Esophagus muscularis mucosa (tissue), 4 donors: Measurements from ENCODE around the gene ZRANB1. TPM values are rescaled to one million over a fixed set of nuclear protein-coding genes. Genes with fewer than 3 reads are reported as not detected.

Source experiments
- DNase-seq: peaks from one replicate; pipeline ENCODE4 v3.0.0-alpha.2; 2017; ENCODE audit errors: extremely low spot score
- H3K27ac ChIP-seq, 4 donors: fragments of 200-600 bp; sonication (generic); replicated peaks in 1 of 4; 1 replicate in 3 of 4; 2 replicates in 1 of 4; pipeline ENCODE4 v1.5.1; 2016 to 2019; ENCODE audit warnings: mild to moderate bottlenecking in 1 of 4
- H3K27me3 ChIP-seq, 4 donors: fragments of 200-600 bp; sonication (generic); one replicate each; pipeline versions ENCODE4 v1.5.1 to v1.6.0; 2016 to 2019
- H3K36me3 ChIP-seq, 4 donors: fragments of 200-600 bp; sonication (generic); one replicate each; pipeline ENCODE4 v1.5.1; 2016 to 2019
- H3K4me1 ChIP-seq, 4 donors: fragments of 200-600 bp; sonication (generic); one replicate each; pipeline ENCODE4 v1.5.1; 2016 to 2019
- H3K4me3 ChIP-seq, 4 donors: fragments of 200-600 bp; sonication (generic); 1 replicate in 2 of 4; 2 replicates in 2 of 4; pipeline ENCODE4 v1.5.1; 2016 to 2019; ENCODE audit warnings: mild to moderate bottlenecking in 4 of 4, moderate library complexity in 1 of 4
- H3K9me3 ChIP-seq, 4 donors: fragments of 200-600 bp; sonication (generic); 1 replicate in 3 of 4; 2 replicates in 1 of 4; pipeline ENCODE4 v1.5.1; 2016 to 2019
- EP300 ChIP-seq: sonication (generic); formaldehyde crosslinking; IDR thresholded peaks from one replicate; pipeline ENCODE4 v1.6.1; 2017; ENCODE audit warnings: antibody characterized with exemption
- POLR2A ChIP-seq: fragments of 450-650 bp; IDR thresholded peaks from one replicate; pipeline ENCODE4 v1.6.1; 2017; ENCODE audit warnings: antibody characterized with exemption, moderate library complexity, mild to moderate bottlenecking, low read depth
- POLR2AphosphoS5 ChIP-seq, 2 donors: sonication (generic); formaldehyde crosslinking; IDR thresholded peaks; one replicate each; pipeline ENCODE4 v1.6.1; 2017; ENCODE audit warnings: antibody characterized with exemption in 2 of 2
- WGBS: methylation state at CpG from one replicate; pipeline ENCODE4 v1.1.5; 2018; 5-methylcytosine and 5-hydroxymethylcytosine counted together
- intact Hi-C: fragments of 100-400 bp; cut with DNase I; formaldehyde crosslinking; loops from one replicate; pipeline ENCODE4 v1.15.1; 2023
- total RNA-seq, 4 donors: library from RNA; depleted of rRNA; stranded (reverse); fragments of >200 nt; gene quantifications; one replicate each; pipeline versions ENCODE4 v1.1.0 to v1.2.1, GENCODE V29; 2016
- TF ChIP-seq, protein P1 (sequence below), 3 experiments: fragments of 200-600 bp in 2 of 3; fragments of 450-650 bp in 1 of 3; sonication (generic) in 2 of 3; IDR thresholded peaks; one replicate each; pipeline ENCODE4 v1.5.1; 2017 to 2019; ENCODE audit warnings: antibody characterized with exemption in 3 of 3, mild to moderate bottlenecking in 2 of 3, moderate library complexity in 1 of 3

Gene ZRANB1
- total RNA-seq, 4 donors from 2014 or later = 30.7 to 42.9 (median 34.8) TPM

GRCh38 chr10:125017547-125018298, 75.8 kb downstream of the ZRANB1 start:
- Histone ChIP-seq H3K27ac (peak overlapping the region; percentile 5 to 74 (median 60)), H3K9me3 (no peaks in the 10 kb centered on the region), H3K4me1 (peaks cover 54 to 86% (median 70%) of the 10 kb centered on the region in 4 donors), H3K4me3 (no peak overlapping the region), H3K27me3 (no peaks in the 10 kb centered on the region), H3K36me3 (peaks cover 0 to 23% (median 4%) of the 10 kb centered on the region in 4 donors)
- intact Hi-C loops = no loop called here
- 69% methylated on average over 6 of the region's 12 CpGs for WGBS
- no peak for DNase-seq
- no peak for TF ChIP-seq POLR2A
- no peak for TF ChIP-seq EP300
- TF ChIP-seq POLR2AphosphoS5 (IDR thresholded peaks at IDR 0.05) = no peak
- TF ChIP-seq, protein P1, sequence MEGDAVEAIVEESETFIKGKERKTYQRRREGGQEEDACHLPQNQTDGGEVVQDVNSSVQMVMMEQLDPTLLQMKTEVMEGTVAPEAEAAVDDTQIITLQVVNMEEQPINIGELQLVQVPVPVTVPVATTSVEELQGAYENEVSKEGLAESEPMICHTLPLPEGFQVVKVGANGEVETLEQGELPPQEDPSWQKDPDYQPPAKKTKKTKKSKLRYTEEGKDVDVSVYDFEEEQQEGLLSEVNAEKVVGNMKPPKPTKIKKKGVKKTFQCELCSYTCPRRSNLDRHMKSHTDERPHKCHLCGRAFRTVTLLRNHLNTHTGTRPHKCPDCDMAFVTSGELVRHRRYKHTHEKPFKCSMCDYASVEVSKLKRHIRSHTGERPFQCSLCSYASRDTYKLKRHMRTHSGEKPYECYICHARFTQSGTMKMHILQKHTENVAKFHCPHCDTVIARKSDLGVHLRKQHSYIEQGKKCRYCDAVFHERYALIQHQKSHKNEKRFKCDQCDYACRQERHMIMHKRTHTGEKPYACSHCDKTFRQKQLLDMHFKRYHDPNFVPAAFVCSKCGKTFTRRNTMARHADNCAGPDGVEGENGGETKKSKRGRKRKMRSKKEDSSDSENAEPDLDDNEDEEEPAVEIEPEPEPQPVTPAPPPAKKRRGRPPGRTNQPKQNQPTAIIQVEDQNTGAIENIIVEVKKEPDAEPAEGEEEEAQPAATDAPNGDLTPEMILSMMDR (IDR thresholded peaks at IDR 0.05) = no peak

DNA sequence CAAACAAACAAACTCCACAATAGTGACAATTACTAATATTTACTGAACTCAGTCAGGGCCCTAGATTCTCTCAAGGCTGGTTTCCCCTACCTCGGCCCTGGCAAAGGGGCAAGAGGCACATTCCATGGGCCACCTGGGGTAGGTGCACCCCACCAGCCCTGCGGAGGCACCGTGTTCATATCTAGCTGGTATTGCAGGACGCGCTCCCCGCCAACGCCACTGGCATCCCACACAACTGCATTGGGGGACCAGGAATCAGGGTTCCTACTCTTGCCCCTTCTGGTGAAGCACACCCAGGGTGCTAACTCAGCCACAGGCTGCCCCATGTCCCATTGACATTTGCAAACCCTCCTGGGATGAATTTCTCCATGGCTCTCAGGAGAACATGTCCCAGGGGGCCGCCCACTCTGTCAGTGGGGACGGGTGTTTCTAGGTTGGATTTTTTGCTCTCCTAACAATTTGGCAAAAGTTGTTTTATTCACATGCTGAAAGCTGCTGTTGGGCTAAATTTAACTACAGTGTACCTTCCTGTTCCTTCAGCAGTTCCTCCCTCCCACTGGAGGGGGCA, 76.7 kb downstream of the ZRANB1 start:
- intact Hi-C loops = no loop called here
- 79% methylated on average over 5 of the region's 9 CpGs for WGBS
- no peak for TF ChIP-seq POLR2A
- TF ChIP-seq, protein P1 (IDR thresholded peaks at IDR 0.05) = no peak
- no peak for TF ChIP-seq EP300
- no peak for TF ChIP-seq POLR2AphosphoS5 (IDR thresholded peaks at IDR 0.05)
- no peak for DNase-seq
- Histone ChIP-seq H3K27ac (peak overlapping the region in 1 of 4 donors; percentile 6), H3K27me3 (no peaks in the 10 kb centered on the region), H3K4me3 (no peak overlapping the region), H3K4me1 (peaks cover 60 to 95% (median 71%) of the 10 kb centered on the region in 4 donors), H3K36me3 (peaks cover 0 to 19% (median 4%) of the 10 kb centered on the region in 4 donors), H3K9me3 (no peaks in the 10 kb centered on the region)

DNA sequence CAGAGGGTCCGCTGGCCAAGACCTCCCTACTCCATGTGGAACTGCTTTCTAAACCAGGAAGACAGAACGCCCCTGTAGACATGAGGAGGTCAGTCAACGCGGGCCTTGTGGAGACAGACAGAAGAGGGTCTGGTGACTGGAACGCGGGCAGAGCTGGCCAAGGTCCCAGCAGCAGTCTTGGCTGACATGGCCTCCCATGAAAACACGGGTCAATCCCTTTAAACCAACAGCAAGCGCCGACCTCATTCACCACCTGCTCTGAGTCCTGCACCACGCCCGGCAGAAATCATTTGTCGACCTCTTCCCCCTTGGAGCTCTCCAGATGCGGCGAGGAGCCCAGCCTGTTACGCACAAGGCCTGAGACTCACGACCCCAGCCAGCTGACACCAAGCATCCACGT, 78.5 kb downstream of the ZRANB1 start:
- Histone ChIP-seq H3K36me3 (peaks cover 0 to 19% (median 4%) of the 10 kb centered on the region in 4 donors), H3K27ac (no peak overlapping the region), H3K4me1 (peaks cover 61 to 98% (median 71%) of the 10 kb centered on the region in 4 donors), H3K4me3 (no peak overlapping the region), H3K9me3 (no peaks in the 10 kb centered on the region), H3K27me3 (no peaks in the 10 kb centered on the region)
- no peak for DNase-seq
- TF ChIP-seq POLR2A = no peak
- 94% methylated on average over 16 of the region's 17 CpGs for WGBS
- intact Hi-C loops = no loop called here

DNA sequence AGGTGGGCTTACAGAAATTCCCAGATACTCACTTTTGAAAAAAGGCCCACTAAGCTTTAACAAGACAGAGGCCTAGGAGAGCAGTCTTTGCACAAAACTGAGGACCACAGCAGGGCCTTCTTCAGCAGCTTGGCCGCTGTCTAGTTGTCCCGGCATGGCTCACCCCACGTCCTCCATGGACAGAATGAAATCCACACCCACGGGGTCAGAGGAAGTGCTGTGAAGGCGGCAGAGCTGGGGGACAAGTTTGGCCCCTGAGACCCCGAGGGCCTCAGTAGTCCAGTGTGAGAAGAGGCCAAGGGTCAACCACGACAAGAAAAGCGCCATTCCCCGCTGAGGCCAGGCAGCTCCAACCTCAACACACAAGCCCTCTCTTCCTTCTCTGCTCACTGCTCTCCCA, 78.9 kb downstream of the ZRANB1 start:
- no peaks in the 10 kb centered on the region for H3K9me3 ChIP-seq
- WGBS = 86% methylated on average over 8 of the region's 9 CpGs
- intact Hi-C loops = no loop called here
- peaks cover 60 to 94% (median 71%) of the 10 kb centered on the region in 4 donors for H3K4me1 ChIP-seq
- TF ChIP-seq, protein P1 (IDR thresholded peaks at IDR 0.05) = no peak
- TF ChIP-seq POLR2AphosphoS5 (IDR thresholded peaks at IDR 0.05) (no peak), EP300 (no peak), POLR2A (no peak)
- no peaks in the 10 kb centered on the region for H3K27me3 ChIP-seq
- H3K36me3 ChIP-seq = peaks cover 0 to 24% (median 6%) of the 10 kb centered on the region in 4 donors
- no peak for DNase-seq
- no peak overlapping the region for H3K27ac ChIP-seq
- no peak overlapping the region for H3K4me3 ChIP-seq

DNA sequence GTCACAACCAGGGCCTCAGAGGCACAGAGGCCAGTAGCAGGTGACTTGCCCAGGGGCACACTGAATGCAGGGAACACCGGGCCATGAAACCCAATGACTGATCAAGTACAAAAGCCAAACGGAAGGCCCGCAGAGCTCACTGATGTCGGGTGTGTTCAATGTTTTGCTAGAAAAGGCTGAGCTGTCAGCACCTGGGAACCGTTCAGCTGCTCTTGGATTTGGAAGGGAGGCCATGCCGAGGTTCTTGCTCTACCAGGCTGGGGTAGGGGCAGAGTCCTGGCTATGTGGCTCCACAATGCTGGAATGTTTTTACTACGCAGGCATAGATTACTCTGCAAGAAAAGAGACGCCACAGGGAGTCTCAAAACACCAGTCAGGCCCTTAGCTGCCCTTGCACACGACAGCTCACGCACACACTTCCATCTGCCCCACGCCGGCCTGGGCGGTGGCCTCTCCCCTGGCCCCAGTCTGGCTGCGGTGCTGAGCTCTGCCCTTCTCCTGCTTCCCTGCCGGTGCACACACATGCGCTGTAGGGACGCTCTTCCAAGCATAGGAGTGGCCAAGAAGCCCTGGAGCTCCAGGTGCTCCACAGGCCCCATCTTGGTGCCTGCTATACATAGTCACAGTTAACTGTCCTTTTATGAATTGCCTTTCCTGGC, 79.9 kb downstream of the ZRANB1 start:
- DNase-seq = no peak
- Histone ChIP-seq H3K4me1 (peaks cover 52 to 85% (median 65%) of the 10 kb centered on the region in 4 donors), H3K27me3 (no peaks in the 10 kb centered on the region), H3K27ac (no peak overlapping the region), H3K9me3 (no peaks in the 10 kb centered on the region), H3K4me3 (no peak overlapping the region), H3K36me3 (peaks cover 0 to 29% (median 16%) of the 10 kb centered on the region in 4 donors)
- TF ChIP-seq POLR2AphosphoS5 (IDR thresholded peaks at IDR 0.05) (no peak), EP300 (no peak), POLR2A (no peak)
- TF ChIP-seq, protein P1 (IDR thresholded peaks at IDR 0.05) = no peak
- intact Hi-C loops = no loop called here
- 79% methylated on average over 13 of the region's 17 CpGs for WGBS
